B cell (primary cell): ENCODE results near the gene GGA3. TPM values are rescaled to one million over a fixed set of nuclear protein-coding genes. Genes with fewer than 3 reads are reported as not detected.
A peak's percentile ranks its signal among the peaks of the same experiment; 100 is the strongest.

Experiments used
- ATAC-seq: fragments of 200-7000 bp; cut with Tn5 transposase; one replicate; pipeline ENCODE4 v1.10.0; 2021; ENCODE audit warnings: low read depth, mild to moderate bottlenecking, moderate number of reproducible peaks, moderate library complexity
- CTCF ChIA-PET: fragments of 350-600 bp; sonication (Branson Sonifier 250); formaldehyde crosslinking; loops from one replicate; lab custom pipeline; 2021; ENCODE audit warnings: antibody characterized with exemption, inconsistent platforms; lab: Charles Lee
- POLR2A ChIA-PET: fragments of 350-600 bp; sonication (Branson Sonifier 250); formaldehyde crosslinking; loops from one replicate; lab custom pipeline; 2021; ENCODE audit warnings: antibody characterized with exemption; lab: Charles Lee
- DNase-seq: peaks from one replicate; pipeline ENCODE4 v3.0.0; 2013
- H2AFZ ChIP-seq: 2 replicates; pipeline ENCODE4 v1.6.1; 2012; ENCODE audit warnings: mild to moderate bottlenecking, low read depth, low read length; ENCODE audit not compliant: insufficient read depth, poor library complexity, severe bottlenecking
- H3K27ac ChIP-seq, 2 donors: 1 replicate in 1 of 2; 2 replicates in 1 of 2; pipeline ENCODE4 v1.5.1; 2012 to 2013; ENCODE audit warnings: low read length in 2 of 2, mild to moderate bottlenecking in 2 of 2, moderate library complexity in 1 of 2
- H3K27me3 ChIP-seq, 4 experiments: fragments of 200-600 bp in 1 of 4; sonication (generic) in 1 of 4; replicated peaks in 1 of 4; 1 replicate in 2 of 4; 2 replicates in 2 of 4; pipeline versions ENCODE4 v1.6.1 to v1.7.0; 2013 to 2016; ENCODE audit warnings: low read length in 3 of 4, mild to moderate bottlenecking in 2 of 4, mixed read lengths in 1 of 4, moderate library complexity in 1 of 4; ENCODE audit not compliant: insufficient read depth in 4 of 4, control insufficient read depth in 3 of 4; ENCODE audit errors: control extremely low read depth in 1 of 4
- H3K36me3 ChIP-seq, 2 experiments: replicated peaks in 1 of 2; 1 replicate in 1 of 2; 2 replicates in 1 of 2; pipeline versions ENCODE4 v1.6.1 to v1.7.1; 2013; ENCODE audit warnings: low read length in 1 of 2; ENCODE audit not compliant: insufficient read depth in 2 of 2, control insufficient read depth in 1 of 2; ENCODE audit errors: control extremely low read depth in 1 of 2, extremely low read depth in 1 of 2
- H3K4me1 ChIP-seq, 2 donors: fragments of 200-600 bp in 1 of 2; sonication (generic) in 1 of 2; 1 replicate in 1 of 2; 2 replicates in 1 of 2; pipeline versions ENCODE4 v1.5.1 to v1.6.1; 2013 to 2017; ENCODE audit warnings: low read length in 2 of 2; ENCODE audit not compliant: control insufficient read depth in 2 of 2, insufficient read depth in 2 of 2
- H3K4me2 ChIP-seq: replicated peaks from 2 replicates; pipeline ENCODE3; 2012; ENCODE audit warnings: mild to moderate bottlenecking, low read depth, low read length; ENCODE audit not compliant: poor library complexity, severe bottlenecking
- H3K4me3 ChIP-seq, 5 experiments: fragments of 200-600 bp in 1 of 5; sonication (generic) in 1 of 5; 1 replicate in 3 of 5; 2 replicates in 2 of 5; pipeline versions ENCODE4 v1.5.1 to v1.7.0; 2011 to 2016; ENCODE audit warnings: low read length in 4 of 5, mild to moderate bottlenecking in 4 of 5, low read depth in 2 of 5, control low read depth in 1 of 5, moderate library complexity in 1 of 5; ENCODE audit not compliant: insufficient read depth in 1 of 5; ENCODE audit errors: control extremely low read depth in 1 of 5, extremely low read depth in 1 of 5
- H3K79me2 ChIP-seq: fragments of 200-600 bp; sonication (generic); one replicate; pipeline ENCODE4 v1.6.0; 2016; ENCODE audit warnings: low read length; ENCODE audit not compliant: control insufficient read depth, insufficient read depth
- H3K9ac ChIP-seq: fragments of 200-600 bp; sonication (generic); 2 replicates; pipeline ENCODE4 v1.6.1; 2017; ENCODE audit warnings: mild to moderate bottlenecking, low read length, moderate library complexity
- H3K9me3 ChIP-seq, 3 donors: one replicate each; pipeline versions ENCODE4 v1.6.1 to v1.7.1; 2013; ENCODE audit warnings: low read length in 2 of 3; ENCODE audit not compliant: control insufficient read depth in 2 of 3, insufficient read depth in 1 of 3; ENCODE audit errors: control extremely low read depth in 1 of 3
- H4K20me1 ChIP-seq: 2 replicates; pipeline ENCODE4 v1.6.0; 2012; ENCODE audit warnings: mild to moderate bottlenecking, low read length; ENCODE audit not compliant: insufficient read depth, control insufficient read depth, poor library complexity, severe bottlenecking
- H3K27ac Mint-ChIP-seq: one replicate; pipeline ENCODE4 v1.8.0; 2021; ENCODE audit warnings: mixed read lengths
- H3K27me3 Mint-ChIP-seq: one replicate; pipeline ENCODE4 v1.8.0; 2021; ENCODE audit warnings: mixed read lengths
- H3K4me1 Mint-ChIP-seq: one replicate; pipeline ENCODE4 v1.8.0; 2021; ENCODE audit warnings: mixed read lengths
- H3K4me3 Mint-ChIP-seq: one replicate; pipeline ENCODE4 v1.8.0; 2021; ENCODE audit warnings: mixed read lengths
- H3K9me3 Mint-ChIP-seq: one replicate; pipeline ENCODE4 v1.8.0; 2022; ENCODE audit warnings: mixed read lengths; ENCODE audit not compliant: insufficient read depth
- EZH2 ChIP-seq: IDR thresholded peaks from 2 replicates; pipeline ENCODE4 v1.6.1; 2012; ENCODE audit warnings: borderline replicate concordance, low read depth, mild to moderate bottlenecking, moderate library complexity, low read length; ENCODE audit not compliant: insufficient read depth, poor library complexity, severe bottlenecking
- WGBS: methylation state at CpG from one replicate; pipeline ENCODE4 v1.1.5; 2013; ENCODE audit warnings: missing lambda C conversion rate; ENCODE audit not compliant: insufficient coverage; 5-methylcytosine and 5-hydroxymethylcytosine counted together
- intact Hi-C: fragments of 100-400 bp; cut with micrococcal nuclease; formaldehyde crosslinking; loops from one replicate; pipeline ENCODE4 v1.10.0; 2022
- polyA plus RNA-seq: library from polyadenylated mRNA; depleted of rRNA; stranded (reverse); fragments of >200 nt; gene quantifications from 2 replicates; pipeline ENCODE4 v1.2.3, GENCODE V29; 2012
- total RNA-seq, 2 donors: library from RNA; stranded (reverse); fragments of 120-200 nt in 1 of 2; gene quantifications; 1 replicate in 1 of 2; 2 replicates in 1 of 2; pipeline versions ENCODE4 v1.2.3 to v1.2.4, GENCODE V29; 2013 to 2022
- TF ChIP-seq, protein P1 (sequence below): fragments of 200-600 bp; IDR thresholded peaks from one replicate; pipeline ENCODE4 v1.8.0; 2022; ENCODE audit warnings: antibody characterized with exemption, mild to moderate bottlenecking

GGA3 gene
- total and polyA plus RNA-seq, 2 donors (not counting 1 experiment from before 2014, with no cell fraction given), result 109 to 135 TPM

DNA sequence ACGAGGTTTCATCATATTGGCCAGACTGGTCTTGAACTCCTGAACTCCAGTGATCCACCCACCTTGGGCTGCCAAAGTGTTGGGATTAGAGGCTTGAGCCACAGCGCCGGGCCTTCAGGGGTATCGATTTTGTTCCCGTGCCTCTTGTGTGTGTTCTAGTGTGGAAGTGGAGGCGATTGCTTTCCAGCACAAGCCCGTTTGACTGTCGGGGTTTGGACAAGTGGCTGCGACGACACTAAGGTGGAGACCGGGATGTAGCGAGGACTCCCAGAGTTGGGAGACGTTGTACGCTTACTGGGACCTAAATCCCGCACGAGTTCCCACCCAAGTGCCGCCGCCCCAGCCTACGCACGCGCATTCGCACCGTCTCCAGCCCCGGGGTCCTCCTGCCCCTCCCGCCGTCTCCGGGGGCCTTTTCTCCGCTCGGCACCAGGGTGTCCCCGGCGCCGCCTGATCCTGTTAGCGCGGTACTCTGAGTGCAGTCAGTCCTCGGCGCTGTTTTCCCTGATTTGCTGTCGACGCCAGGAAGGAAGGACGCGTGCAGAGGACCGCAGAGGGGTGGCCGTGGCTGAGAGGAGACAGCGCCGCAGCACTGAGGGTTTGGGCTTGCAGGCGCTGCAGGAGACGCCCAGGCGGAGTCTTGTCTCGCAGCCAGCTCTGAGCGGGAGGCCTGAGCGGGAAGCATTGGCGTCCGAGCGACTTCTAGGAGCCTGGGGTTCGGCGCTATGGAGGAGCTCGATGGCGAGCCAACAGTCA lies 56.2 kb downstream of the GGA3 start, which contains the start of gene NUP85:
Gene NUP85, plus strand, starts transcription at position 643 of the 756 bp plus-strand sequence. Its CDS starts 83 bp downstream, at position 726.
- DNase-seq, result peak; percentile 97
- Histone ChIP-seq H3K79me2 (peaks cover 41% of the 10 kb centered on the region), H3K9ac (peak within 1 kb of the TSS; percentile 97), H2AFZ (peak within 1 kb of the TSS; percentile 99), H4K20me1 (peaks cover 6% of the 10 kb centered on the region), H3K27ac (peak within 1 kb of the TSS; percentile 83 to 85), H3K4me1 (peaks cover 9 to 21% of the 10 kb centered on the region in 2 donors), H3K4me2 (peak within 1 kb of the TSS; percentile 89), H3K9me3 (no peaks in the 10 kb centered on the region), H3K36me3 (peaks cover 0 to 6% of the 10 kb centered on the region in 2 experiments), H3K27me3 (no peaks in the 10 kb centered on the region), H3K4me3 (peak within 1 kb of the TSS; percentile 67 to 98 (median 92))
- Mint-ChIP-seq H3K4me3 (peak within 1 kb of the TSS; percentile 99), H3K27me3 (no peaks in the 10 kb centered on the region), H3K9me3 (no peaks in the 10 kb centered on the region), H3K27ac (peak within 1 kb of the TSS; percentile 100), H3K4me1 (peaks cover 26% of the 10 kb centered on the region)
- WGBS, result under 1% methylated on average over 57 of the region's 57 CpGs
- TF ChIP-seq, protein P1, sequence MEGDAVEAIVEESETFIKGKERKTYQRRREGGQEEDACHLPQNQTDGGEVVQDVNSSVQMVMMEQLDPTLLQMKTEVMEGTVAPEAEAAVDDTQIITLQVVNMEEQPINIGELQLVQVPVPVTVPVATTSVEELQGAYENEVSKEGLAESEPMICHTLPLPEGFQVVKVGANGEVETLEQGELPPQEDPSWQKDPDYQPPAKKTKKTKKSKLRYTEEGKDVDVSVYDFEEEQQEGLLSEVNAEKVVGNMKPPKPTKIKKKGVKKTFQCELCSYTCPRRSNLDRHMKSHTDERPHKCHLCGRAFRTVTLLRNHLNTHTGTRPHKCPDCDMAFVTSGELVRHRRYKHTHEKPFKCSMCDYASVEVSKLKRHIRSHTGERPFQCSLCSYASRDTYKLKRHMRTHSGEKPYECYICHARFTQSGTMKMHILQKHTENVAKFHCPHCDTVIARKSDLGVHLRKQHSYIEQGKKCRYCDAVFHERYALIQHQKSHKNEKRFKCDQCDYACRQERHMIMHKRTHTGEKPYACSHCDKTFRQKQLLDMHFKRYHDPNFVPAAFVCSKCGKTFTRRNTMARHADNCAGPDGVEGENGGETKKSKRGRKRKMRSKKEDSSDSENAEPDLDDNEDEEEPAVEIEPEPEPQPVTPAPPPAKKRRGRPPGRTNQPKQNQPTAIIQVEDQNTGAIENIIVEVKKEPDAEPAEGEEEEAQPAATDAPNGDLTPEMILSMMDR, result no peak
- TF ChIP-seq EZH2, result no peak
- intact Hi-C loops, result loop anchor here (1.0 to 10.0 kb wide), 5 partner anchors 22 to 200 kb away; partner anchors contain the start of genes ATP5PD, GRB2, JPT1 and KCTD2
- ATAC-seq, result peak; percentile 90
- POLR2A ChIA-PET, result interaction anchor here (0.6 to 1.4 kb wide), 6 partner anchors 23 to 158 kb away, joined by 3 to 4 read pairs (median 3); partner anchors contain the start of genes ARMC7, ATP5PD, KCTD2 and MIF4GD
- CTCF ChIA-PET, result interaction anchor here (0.9 to 8.7 kb wide), 12 partner anchors 32 to 248 kb away, joined by 3 to 249 read pairs (median 3); partner anchors contain the start of genes ARMC7 and MIF4GD
